Left ventricle myocardium superior (tissue), 1 donor: ENCODE measurements around the gene MVB12B. TPM values are rescaled to one million over a fixed set of nuclear protein-coding genes. Genes with fewer than 3 reads are reported as not detected.
A peak's percentile ranks its signal among the peaks of the same experiment; 100 is the strongest.

Experiments used
- ATAC-seq: fragments of 200-7000 bp; cut with Tn5 transposase; one replicate; pipeline ENCODE4 v1.9.1; 2020; ENCODE audit warnings: mild to moderate bottlenecking, moderate library complexity
- DNase-seq: peaks from one replicate; pipeline ENCODE4 v3.0.0-alpha.2; 2020
- intact Hi-C: fragments of 100-400 bp; cut with micrococcal nuclease; formaldehyde crosslinking; loops from one replicate; pipeline ENCODE4 v1.11.0; 2022
- total RNA-seq: library from RNA; stranded (reverse); fragmentation: NEBNext Ultra II Directional; extraction: Animal tissue kit (Norgen Biotek cat#: 25700); gene quantifications from one replicate; pipeline ENCODE4 v1.2.1, GENCODE V29; 2021
- donor health status: DM: no; HTN: yes; CAD: no; lungs with severe emphysema.

The MVB12B gene
- total RNA-seq, 1 donor from 2014 or later: 11.8 TPM

GRCh38 chr9:126394802-126395201 is 68.2 kb downstream of the MVB12B start:
- DNase-seq: no peak
- ATAC-seq: no peak
- intact Hi-C loops: loop anchor here (5.0 kb wide), 2 partner anchors 78 to 93 kb away; no protein-coding TSS in a partner anchor

GRCh38 chr9:126395439-126396212 is 69.0 kb downstream of the MVB12B start:
- intact Hi-C loops: loop anchor here (5.0 kb wide), 2 partner anchors 78 to 93 kb away; no protein-coding TSS in a partner anchor
- ATAC-seq (no peak), DNase-seq (no peak)

GRCh38 chr9:126397056-126397455 is 70.4 kb downstream of the MVB12B start:
- intact Hi-C loops: loop anchor here (5.0 kb wide), 2 partner anchors 80 to 95 kb away; no protein-coding TSS in a partner anchor
- ATAC-seq (no peak), DNase-seq (no peak)

- ATAC-seq (peak; percentile 92), DNase-seq (peak; percentile 89)
- intact Hi-C loops: loop anchor here (5.0 kb wide), 2 partner anchors 81 to 96 kb away; no protein-coding TSS in a partner anchor
Measured at GRCh38 chr9:126398403-126399058, 71.9 kb downstream of the MVB12B start.

GRCh38 chr9:126399251-126399650 is 72.6 kb downstream of the MVB12B start:
- no peak for ATAC-seq
- intact Hi-C loops: loop anchor here (5.0 kb wide), 2 partner anchors 82 to 97 kb away; no protein-coding TSS in a partner anchor
- no peak for DNase-seq

GRCh38 chr9:126399789-126400188 is 73.2 kb downstream of the MVB12B start:
- DNase-seq (no peak), ATAC-seq (no peak)
- intact Hi-C loops: loop anchor here (5.0 kb wide), 2 partner anchors 82 to 97 kb away; no protein-coding TSS in a partner anchor

- ATAC-seq: peak; percentile 10
Measured at GRCh38 chr9:126400571-126400970, 73.9 kb downstream of the MVB12B start.

GRCh38 chr9:126401107-126401506 is 74.5 kb downstream of the MVB12B start:
- DNase-seq (no peak), ATAC-seq (peak; percentile 37)
- intact Hi-C loops: no loop called here

More at GRCh38 chr9:126400571-126400970, 73.9 kb downstream of the MVB12B start:
- no peak for DNase-seq
- intact Hi-C loops: no loop called here

GRCh38 chr9:126401581-126401980 is 75.0 kb downstream of the MVB12B start:
- ATAC-seq (no peak), DNase-seq (no peak)
- intact Hi-C loops: no loop called here

- DNase-seq: no peak
- no peak for ATAC-seq
- intact Hi-C loops: no loop called here
Measured at GRCh38 chr9:126403397-126403796, 76.8 kb downstream of the MVB12B start.

GRCh38 chr9:126404459-126404858 is 77.8 kb downstream of the MVB12B start:
- no peak for DNase-seq
- ATAC-seq: no peak
- intact Hi-C loops: no loop called here

- intact Hi-C loops: no loop called here
- ATAC-seq: no peak
- no peak for DNase-seq
Measured at GRCh38 chr9:126406075-126406667, 79.5 kb downstream of the MVB12B start.

- peak; percentile 37 for ATAC-seq
- intact Hi-C loops: no loop called here
- no peak for DNase-seq
Measured at GRCh38 chr9:126407114-126407870, 80.7 kb downstream of the MVB12B start.

- no peak for DNase-seq
- ATAC-seq: no peak
- intact Hi-C loops: no loop called here
Measured at GRCh38 chr9:126408004-126408403, 81.4 kb downstream of the MVB12B start.

GRCh38 chr9:126410229-126410628 is 83.6 kb downstream of the MVB12B start:
- ATAC-seq: no peak
- intact Hi-C loops: no loop called here
- no peak for DNase-seq

- no peak for DNase-seq
- intact Hi-C loops: no loop called here
- ATAC-seq: no peak
Measured at GRCh38 chr9:126411225-126411947, 84.8 kb downstream of the MVB12B start.

GRCh38 chr9:126411948-126412284 is 85.3 kb downstream of the MVB12B start:
- ATAC-seq (no peak), DNase-seq (no peak)
- intact Hi-C loops: no loop called here

- intact Hi-C loops: no loop called here
- no peak for ATAC-seq
- no peak for DNase-seq
Measured at GRCh38 chr9:126412905-126413304, 86.3 kb downstream of the MVB12B start.
